Thyroid gland (tissue), 4 donors: Measurements from ENCODE around the gene SOWAHA.

Experiments
- CTCF ChIP-seq, 6 experiments: fragments of 200-600 bp in 3 of 6; fragments of 450-650 bp in 3 of 6; sonication (generic) in 3 of 6; IDR thresholded peaks; one replicate each; pipeline ENCODE4 v1.5.1; 2016 to 2019; ENCODE audit warnings: antibody characterized with exemption in 6 of 6, mild to moderate bottlenecking in 2 of 6, inconsistent platforms in 1 of 6, moderate library complexity in 1 of 6
- POLR2A ChIP-seq, 2 donors: fragments of 450-650 bp; IDR thresholded peaks; one replicate each; pipeline ENCODE4 v1.6.1; 2017; ENCODE audit warnings: antibody characterized with exemption in 2 of 2, mild to moderate bottlenecking in 2 of 2, moderate library complexity in 1 of 2

- TF ChIP-seq CTCF (IDR thresholded peaks at IDR 0.05), result no peak
- TF ChIP-seq POLR2A (IDR thresholded peaks at IDR 0.05), result no peak
These were observed 13.5 kb downstream of the SOWAHA start for GRCh38 chr5:132826424-132827082.
